Measurements from ENCODE around the gene ICAM3.
"Not testable (repeated sequence)": the region's sequence is repeated elsewhere in the genome, so short reads cannot be mapped to it uniquely, and the experiment has no call there.

ICAM3 gene

DNA sequence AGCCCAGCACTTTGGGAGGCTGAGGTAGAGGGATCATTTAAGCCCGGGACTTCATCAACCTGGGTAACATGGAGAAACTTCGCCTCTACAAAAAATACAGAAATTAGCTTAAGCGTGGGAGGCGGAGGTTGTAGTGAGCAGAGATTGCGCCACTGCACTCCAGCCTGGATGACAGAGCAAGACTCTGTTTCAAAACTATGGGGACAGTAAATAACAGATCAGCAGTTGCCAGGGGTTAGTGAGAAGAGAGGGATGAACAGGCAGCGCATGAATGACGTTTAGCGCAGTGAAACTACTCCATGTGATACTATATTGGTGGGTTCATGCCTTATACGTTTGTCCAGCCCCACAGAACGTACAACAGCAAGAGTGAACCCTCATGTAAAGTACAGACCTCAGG is 7.1 kb upstream of the ICAM3 start:
- no peak for DNase-seq

- no peak for DNase-seq
These were observed 5.4 kb upstream of the ICAM3 start for GRCh38 chr19:10344780-10345179.

GRCh38 chr19:10343495-10343894 is 4.1 kb upstream of the ICAM3 start:
- DNase-seq = no peak

GRCh38 chr19:10339977-10340376 is 553 bp upstream of the ICAM3 start:
- DNase-seq = peak in 1 of 2 experiments; percentile 38

DNA sequence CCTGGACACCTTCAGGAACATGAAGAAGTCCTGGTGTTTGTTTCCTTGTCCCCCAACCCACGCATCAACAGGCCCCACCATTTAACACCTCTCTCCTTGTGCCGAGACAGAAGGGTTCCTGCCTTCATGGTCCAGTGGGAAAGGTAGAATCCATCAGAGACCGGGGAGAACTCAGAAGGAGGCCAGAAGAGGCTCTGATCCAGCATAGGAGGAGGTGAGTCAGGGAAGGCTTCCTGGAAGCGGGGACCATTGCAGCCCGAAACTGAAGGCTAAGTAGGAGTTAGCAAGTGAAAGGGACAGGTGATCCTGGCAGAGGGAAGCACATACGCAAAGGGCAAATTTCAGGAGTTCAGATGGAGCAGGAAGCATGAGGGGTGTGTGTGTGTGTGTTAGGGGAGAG is 484 bp downstream of the ICAM3 start:
- DNase-seq = peak in 1 of 2 experiments; percentile 45

DNA sequence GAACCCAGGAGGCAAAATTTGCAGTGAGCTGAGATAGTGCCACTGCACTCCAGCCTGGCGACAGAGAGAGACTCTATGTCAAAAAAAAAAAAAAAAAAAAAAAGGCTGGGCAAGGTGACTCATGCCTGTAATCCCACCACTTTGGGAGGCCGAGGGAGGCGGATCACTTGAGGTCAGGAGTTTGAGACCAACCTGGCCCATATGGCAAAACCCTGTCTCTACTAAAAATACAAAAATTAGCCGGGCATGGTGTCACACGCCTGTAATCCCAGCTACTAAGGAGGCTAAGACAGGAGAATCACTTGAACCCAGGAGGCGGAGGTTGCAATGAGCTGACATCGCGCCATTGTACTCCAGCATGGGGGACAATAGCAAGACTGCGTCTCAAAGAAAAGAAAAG is 2.7 kb downstream of the ICAM3 start:
- DNase-seq = not testable (repeated sequence)

- no peak for DNase-seq
These were observed 4.0 kb downstream of the ICAM3 start for GRCh38 chr19:10335352-10335985.

DNA sequence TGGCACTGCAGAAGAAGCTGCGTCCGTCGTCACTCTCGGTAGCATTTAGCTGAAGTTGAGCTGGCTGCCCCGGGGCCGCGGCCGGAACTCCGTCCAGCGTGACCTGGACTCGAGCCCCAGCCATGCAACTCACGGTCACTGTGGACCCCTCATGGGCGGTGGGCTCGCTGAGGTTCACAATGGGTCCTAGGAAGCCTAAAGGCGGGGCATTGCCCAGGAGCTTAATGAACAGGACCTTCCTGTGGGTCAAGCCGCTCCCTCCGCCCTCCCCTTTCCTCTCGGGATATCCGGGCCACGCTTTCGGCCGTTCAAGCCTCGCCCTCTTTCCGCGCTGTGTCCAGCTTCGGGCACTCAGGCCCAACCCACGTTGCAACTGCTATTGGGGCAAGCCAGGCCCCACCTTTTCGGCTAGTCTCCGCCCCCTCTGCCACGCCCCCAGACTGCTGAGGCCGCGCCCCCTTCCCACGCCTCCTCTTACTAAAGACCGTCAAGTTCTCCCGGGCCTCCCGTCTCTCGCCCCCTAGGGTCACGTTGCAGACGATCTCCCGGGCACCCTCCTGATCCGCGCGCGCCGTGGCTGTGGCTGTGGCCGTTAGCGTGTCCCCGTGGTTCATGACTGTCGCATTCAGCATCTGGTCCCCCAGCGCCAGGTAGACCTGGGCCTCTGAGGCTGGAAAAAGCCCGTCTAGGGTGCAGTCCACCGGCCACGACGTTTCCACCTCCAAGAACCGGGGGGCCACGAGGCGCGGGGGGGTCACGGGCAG is 4.7 kb downstream of the ICAM3 start:
- peak; percentile 82 to 86 for DNase-seq

DNA sequence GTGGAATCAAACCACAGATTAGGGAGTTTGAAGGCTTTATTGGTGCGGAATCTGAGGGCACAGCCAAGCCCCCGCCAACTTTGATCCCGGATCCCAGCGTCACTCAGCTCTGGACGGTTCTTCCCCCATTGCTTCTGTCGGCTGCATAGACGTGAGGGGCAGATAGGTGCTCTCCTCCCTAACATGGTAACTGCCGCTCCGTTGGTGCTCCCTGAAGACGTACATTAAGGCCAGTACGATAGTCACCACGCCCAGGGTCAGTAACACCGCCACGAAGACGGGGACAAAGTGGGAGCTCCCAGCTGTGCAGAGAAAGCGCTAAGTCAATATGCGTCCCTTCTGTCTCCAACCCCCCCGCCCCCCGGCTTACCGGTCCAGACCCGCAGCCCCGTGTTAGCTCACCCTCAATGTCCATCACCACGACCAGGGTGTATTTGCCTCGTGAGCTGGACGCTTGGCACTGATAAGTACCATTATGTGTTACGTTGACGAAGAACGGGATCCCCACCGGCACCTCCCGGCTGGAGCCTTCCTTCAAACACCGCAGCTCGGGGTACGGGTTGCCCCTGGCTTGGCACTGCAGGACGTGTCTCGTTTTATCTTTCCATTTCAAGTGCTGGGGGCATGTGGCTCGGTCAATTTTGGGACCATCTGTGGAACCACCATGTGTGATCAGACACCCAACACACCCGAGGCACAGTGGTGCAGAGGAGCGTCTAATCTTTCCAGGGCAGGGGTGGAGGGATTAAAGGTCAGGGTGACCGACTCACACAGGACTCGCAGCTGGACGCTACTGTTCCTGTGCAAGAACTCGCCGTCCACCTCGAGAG is 5.5 kb downstream of the ICAM3 start:
- DNase-seq = peak in 1 of 2 experiments; percentile 20

DNA sequence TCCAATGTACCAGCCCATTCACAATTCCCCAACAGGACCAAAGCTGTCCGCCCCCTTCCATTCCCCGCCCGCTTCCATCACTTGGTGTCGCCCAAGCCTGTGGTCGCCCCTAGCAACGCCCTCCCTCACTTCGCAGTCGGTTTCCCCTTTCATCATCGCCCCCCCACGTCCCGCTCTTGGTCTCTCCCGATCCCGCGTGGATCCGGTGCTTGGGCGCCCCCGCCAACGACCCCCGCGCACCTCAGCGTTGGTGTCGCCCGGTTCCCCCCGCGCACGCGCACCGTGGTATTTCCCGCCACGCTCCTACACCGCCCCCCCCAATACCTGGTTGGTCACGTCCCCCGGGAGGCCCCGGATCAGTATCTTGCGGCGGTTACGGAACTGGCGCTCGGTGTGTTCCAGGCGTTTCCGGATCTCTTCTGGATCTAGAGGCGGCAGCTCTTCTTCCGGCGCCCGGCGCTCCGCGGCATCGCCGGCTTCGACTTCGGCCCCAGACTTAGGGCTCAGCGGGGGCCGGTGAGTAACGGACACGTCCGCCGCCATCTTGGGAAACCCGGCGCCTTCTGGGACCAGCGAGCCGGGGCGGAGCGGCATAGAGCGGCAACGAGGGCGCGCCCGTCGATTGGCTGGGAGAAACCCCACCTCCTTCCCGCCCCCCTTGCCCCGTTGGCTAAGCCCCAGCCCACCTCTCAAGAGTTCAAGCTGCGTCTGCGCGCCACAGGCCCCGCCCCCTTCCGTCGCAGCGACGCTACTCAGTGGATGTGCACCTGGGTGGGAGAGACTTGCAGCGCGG is 6.3 kb downstream of the ICAM3 start, which contains the start of gene RAVER1:
Gene RAVER1 (minus strand): TSS at position 565 of the 793 bp plus-strand sequence. CDS start 22 bp downstream, at position 543.
- DNase-seq = peak; percentile 97 to 98

GRCh38 chr19:10332158-10332964 is 7.1 kb downstream of the ICAM3 start:
- no peak for DNase-seq

GRCh38 chr19:10329555-10329954 is 9.9 kb downstream of the ICAM3 start:
- no peak for DNase-seq

DNA sequence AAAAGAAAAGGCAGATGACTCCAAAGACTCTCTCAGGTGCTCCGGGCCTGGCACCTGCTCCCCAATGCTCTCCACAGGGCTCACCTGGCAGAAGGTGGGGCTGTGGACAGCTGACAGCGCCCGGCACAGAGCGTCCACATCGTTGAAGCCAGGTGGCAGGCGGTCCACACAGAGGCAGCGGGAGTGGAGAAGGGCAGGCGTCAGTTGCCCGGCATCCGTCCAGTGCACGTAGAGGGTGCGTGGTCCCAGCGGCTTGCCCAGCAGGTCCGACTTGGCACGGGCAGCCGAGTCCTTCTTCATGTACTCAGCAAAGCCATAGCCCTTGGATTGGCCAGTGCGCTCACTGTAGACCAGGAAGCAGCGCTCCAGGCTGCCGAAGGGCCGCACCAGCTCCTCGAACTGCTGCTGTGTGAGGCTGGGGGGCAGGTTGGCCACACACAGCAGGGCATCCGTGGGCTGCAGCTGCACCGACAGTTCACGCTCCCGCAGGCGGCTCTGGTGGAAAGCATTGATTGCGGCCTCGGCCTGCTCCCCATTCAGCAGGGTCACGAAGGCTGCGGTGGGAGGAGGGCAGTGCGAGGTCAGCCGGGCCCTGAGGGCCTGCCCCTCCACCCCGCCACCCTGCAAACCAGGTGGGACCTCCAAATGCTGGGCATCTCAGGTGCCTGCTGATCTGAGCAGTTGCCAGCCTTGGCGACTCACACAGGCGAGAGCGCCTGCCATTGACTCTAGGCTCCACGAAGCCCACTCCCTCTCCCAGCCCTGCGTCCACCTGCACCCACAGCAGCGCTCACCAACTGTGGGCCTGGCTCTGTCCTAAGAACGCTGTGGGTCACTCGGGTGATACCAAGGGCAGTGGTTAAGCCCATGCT is 10.6 kb downstream of the ICAM3 start:
- DNase-seq = no peak

GRCh38 chr19:10327793-10328192 is 11.6 kb downstream of the ICAM3 start:
- DNase-seq = no peak

- no peak for DNase-seq
These were observed 13.7 kb downstream of the ICAM3 start for GRCh38 chr19:10325732-10326131.

DNA sequence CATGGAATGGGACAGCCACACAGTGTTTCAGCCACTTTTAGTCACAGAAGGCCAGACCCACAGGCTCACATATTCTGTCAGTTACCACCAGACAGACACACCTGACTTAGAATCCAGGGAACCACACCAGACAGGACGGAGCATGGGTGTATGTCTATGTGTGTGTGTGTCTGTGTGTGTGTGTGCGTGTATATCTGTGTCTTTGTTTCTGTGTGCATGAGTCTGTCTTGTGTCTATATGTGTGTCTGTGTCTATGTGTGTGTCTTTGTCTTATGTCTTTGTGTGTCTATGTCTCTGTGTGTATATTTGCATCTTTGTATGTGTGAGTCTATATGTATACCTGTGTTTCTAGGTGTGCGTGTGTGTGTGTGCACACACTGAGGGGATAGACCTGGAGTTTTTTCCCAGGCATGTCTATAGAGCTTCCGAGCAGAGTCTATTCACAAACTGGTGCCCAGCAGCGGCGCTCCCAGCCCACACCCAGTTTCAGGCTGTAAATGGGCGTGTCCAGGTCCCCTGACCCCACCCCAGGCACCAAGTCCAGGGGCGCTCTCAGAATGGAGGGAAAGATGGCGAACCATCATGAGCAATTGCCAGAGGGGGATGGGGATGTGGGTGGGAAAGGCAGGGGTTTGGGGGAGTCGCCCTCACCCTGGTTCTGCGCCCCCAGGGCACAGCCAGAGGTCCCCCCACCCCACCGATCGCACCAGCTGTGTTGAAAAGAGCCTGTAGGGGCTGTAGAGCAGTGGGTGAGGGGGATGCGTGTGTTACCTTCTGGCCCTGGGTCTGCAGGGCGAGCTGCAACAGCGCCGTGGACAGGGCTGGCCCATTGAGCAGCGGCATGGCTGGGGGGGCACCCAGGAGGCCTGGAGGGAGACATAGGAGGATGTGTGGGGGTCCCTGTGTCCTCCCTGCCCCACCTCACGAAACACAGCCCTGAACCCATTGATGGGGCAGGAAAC is 17.3 kb downstream of the ICAM3 start:
- peak in 1 of 2 experiments; percentile 21 for DNase-seq

GRCh38 chr19:10321417-10321797 is 18.0 kb downstream of the ICAM3 start:
- no peak for DNase-seq

- peak in 1 of 2 experiments; percentile 13 for DNase-seq
These were observed 18.6 kb downstream of the ICAM3 start for GRCh38 chr19:10320602-10321416.
